Right lung (tissue), 5 donors: Measurements from ENCODE around the gene CSK. TPM values are rescaled to one million over a fixed set of nuclear protein-coding genes. Genes with fewer than 3 reads are reported as not detected.
"Not testable (repeated sequence)": the region's sequence is repeated elsewhere in the genome, so short reads cannot be mapped to it uniquely, and the experiment has no call there.

Source experiments
- DNase-seq, 2 donors: peaks; one replicate each; pipeline ENCODE4 v3.0.0-alpha.2; 2013
- polyA plus RNA-seq, 5 donors: library from polyadenylated mRNA; unstranded; fragments of 120-200 nt; gene quantifications; one replicate each; pipeline versions ENCODE4 v1.2.1 to v1.2.3, GENCODE V29; 2013; ENCODE audit warnings: inconsistent platforms in 1 of 5, low replicate concordance in 1 of 5; ENCODE audit not compliant: insufficient read length in 5 of 5, insufficient read depth in 1 of 5

CSK gene
- polyA plus RNA-seq, 5 donors, result 35.6 to 56.6 (median 38.0) TPM

DNA sequence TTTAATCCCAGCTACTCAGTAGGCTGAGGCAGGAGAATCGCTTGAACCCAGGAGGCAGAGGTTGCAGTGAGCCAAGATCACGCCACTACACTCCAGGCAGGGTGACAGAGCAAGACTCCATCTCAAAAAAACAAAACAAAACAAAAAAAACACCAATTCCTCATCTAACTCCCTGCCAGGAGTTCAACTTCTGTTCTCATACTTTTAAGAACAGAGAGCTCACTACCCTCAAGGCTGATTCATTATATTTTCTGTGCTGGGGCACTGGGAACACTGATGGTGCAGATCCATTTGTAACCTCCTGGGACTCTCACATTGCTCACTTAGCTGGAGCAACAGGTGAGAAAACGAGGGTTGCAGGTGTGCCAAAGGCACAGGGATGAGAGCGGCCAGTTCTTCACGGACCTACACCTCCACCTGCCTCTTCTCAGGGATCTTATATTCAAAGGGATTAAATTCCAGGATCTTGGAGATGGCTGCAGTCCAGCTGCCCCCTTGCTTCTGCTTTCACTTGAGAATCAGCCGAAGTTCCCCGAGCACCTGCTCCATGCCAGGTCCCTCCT lies 12.3 kb upstream of the CSK start:
- no peak for DNase-seq

DNA sequence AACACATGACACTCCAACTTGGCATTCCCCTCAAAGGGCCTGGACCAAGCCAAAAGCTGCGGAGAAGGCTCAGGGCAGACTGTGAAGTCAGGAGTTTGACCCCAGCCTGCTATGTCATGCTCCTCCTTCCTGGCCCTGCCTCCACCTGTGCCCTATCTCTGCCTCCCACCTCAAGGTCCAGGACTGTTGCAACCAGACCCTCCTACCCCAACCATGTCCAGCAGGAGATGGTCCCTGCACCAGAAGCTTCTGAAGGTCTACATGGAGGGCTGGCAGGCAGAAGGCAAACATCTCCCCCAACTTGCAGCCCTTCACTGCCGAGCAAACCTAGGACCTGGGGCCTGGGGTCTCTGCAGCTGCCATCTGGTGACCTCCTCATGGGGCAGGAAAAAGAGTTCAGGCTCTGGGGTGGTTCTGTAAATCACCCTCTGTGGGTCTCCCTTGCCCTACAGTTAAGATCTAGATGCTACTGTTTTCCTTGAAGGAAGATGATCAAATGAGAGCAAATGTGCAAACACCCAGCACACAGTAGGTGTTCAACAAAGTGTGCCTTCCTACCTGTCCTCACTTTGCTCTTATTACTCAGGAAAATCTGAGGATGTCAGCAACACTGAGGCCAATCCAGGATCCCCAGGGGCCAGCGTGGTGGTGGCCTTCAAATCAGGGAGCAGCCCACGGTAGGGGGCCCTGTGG lies 11.5 kb upstream of the CSK start:
- no peak for DNase-seq

DNA sequence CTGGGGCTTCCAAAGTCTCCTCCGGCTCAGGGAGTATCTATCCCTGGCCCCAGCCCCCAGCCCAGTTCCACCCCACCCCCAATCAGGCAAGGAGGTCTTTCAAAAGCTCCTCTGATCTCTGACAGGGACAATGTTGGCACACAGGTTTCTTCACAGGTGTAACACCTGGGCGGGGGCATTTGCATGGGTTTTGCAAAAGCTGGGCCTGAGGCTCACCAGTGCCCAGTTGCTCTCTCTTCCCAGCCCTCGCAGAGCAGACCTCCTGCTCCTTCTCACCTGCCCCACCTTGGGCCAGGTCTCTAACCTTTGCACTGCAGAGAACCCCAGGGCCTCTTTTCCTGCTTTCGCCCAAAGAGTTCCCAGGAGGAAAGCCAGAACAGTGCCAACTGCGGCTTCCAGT lies 8.6 kb upstream of the CSK start:
- no peak for DNase-seq

DNA sequence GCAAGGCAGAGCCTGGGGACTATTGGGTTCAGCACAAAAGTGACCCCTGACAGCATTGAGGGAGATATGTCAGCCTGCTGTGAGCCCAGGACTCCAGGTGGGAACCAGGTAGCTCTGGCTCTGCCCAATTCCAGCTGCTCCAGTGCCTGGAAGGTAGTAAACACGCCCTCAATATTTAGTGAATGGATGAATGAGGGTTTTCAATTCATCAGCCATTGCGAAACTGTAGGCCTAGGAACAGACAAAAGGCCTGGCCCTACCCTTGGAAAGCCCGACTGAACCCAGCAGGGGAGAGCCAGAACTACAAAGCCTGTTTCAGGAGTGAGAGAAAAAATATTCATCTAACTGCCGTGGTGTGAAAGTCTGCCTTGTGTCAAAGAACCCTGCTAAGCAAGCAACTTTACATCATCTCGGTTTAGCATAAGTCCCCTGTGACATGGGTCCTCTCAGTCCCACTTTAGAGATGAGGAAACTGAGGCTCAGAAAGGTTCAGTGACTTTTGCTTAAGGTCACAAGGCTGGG lies 8.1 kb upstream of the CSK start:
- DNase-seq, result no peak

DNA sequence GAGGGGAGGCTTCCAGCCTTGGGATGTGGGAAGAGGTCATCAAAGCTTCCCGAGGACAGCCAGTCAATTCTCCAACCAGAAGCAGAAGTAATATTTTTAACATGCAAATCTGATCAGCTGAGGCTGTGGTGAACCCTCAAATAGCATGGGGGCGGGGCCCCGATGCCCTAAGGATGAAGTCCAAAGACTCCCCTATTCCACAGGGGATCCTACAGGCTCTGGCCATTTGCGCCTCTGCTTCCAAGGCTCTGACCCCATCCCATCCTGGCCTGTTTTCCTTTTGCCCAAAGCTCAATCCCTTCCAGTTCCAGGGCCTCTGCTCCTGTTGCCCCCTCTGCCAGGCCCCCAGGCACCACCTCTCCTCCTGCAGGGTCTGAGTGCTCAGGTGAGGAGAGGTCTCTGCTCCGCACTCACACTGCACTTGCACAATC lies 6.7 kb upstream of the CSK start:
- DNase-seq, result no peak

DNA sequence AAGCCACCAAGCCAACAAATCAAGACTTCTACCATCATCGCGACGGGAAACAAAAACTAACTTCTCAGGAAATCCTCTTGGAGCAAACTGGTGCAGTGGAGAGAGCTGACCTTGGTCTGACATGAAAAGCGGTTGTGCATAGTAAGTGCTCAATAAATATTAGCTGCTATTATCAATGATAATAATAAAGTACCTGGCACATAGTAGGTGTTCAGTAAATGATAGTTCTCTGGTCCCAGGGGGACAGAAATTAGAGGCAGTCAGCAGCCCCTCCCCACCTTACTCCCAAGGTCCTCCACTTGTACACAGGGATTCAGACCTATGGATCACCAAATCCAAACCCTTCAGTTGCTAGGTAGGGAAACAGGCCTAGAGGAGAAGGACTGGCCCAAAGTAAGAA lies 6.0 kb upstream of the CSK start:
- no peak for DNase-seq

DNA sequence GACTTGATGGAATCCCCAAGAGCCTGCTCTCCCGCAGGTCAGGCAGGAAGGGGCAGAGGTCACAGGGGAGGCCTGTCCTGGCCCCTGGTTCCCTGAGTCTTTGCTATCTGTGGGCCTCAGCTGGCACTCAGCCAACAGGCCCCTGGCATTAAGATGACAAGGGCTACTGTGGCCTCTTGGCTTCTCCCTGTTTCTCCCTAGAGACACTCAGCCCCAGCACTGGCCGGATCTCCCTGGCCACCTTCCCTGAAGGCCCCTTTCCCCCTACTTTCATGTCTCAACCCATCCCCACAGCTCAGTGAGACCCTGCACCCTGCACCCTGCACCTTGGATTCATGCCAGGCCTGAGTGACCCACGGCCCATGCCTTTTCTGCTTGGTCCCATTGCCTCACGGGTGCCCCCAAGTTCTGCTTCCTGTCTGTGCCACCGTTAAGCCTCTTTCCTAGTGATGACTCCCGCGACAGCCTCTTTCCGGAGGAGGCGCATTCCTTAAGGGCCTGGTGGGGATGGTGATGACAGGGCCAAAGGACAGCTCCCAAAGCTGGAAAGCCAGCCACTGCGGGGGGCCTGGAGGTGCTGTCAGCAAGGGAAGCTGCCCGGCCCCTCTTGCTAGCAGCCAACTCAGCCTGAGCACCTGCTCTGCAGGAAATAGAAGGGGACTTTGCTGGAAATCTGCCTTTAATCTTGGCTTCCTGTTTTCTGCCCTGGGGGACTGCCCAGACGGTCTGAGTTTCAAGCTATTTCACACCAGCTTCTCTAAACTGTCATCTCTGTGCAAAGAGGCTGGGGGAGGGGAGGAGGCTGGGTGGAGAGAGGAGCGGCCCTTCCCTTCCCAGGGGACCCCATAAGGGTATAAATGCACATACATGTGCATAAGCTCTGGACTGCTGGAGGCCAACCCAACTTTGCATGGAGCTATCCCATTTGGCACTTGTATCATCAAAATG lies 4.8 kb upstream of the CSK start:
- no peak for DNase-seq

DNA sequence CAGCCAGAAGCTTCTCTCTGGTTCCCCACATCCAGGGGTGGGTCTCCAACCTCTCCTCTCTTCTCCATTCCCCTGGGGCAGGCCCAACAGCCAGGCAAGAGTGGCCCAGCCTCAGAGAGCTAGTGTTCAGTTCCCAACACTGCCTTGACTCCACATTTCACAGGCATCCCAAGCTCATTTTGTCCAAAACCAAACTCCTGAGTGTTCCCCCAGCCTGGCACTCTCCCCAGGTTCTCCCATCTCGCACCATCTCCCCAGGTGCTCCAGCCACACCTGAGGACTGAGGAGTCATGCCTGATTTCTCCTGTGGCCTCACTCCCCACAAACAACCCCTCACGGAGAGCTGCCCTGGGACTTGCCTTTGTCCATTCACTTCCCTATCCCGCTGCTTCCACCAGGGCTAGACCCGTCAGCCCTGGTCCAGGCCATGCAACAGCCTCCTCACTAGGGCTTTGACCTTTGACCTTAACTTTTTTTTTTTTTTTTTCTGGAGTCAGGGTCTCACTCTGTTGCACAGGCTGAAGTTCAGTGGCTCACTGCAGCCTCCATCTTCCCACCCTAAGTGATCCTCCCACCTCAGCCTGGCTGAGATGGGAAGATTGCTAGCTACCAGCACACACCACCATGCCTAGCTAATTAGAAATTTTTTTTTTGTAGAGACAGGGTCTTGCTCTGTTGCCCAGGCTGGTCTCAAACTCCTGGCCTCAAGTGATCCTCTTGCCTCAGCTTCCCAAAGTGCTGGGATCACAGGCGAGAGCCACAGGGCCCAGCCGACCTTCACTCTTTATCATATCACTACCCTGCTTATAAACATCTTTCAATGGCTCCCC lies 3.9 kb upstream of the CSK start:
- no peak for DNase-seq

DNA sequence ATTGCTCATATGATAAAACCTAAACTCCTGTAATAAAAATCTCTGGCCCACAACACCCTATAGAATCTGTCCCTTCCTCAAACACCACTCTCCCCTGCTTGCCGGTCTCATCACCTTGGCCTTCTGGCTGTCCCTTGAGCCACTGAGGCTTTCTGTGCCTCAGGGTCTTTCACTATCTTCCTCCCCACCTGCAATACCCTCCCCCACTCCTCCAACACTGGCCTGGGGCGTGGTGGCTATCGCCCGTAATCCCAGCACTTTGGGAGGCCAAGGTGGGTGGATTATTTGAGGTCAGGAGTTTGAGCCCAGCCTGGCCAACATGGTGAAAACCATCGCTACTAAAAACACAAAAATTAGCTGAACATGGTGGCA lies 3.3 kb upstream of the CSK start:
- DNase-seq, result no peak

DNA sequence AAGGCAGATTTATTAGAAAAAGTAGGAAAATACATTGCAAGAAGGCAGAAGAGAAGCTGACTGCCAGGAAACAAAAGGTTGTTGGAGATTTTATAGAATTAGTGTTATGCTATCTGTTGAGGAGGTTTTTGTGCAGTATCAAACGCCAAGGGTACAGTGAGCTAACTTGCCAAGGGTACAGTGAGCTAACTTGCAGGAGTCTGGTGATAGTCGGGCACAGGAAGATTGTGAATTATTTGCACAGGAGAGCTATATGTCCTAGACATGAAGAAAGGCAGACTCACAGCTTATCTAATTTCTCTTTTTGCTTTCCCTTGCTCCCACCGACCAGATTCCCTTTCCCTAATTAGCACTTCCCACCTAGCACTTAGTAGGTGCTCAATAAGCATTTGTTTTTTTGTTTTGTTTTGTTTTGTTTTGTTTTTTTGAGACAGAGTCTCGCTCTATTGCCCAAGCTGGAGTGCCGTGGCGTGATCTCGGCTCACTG lies 2.7 kb upstream of the CSK start:
- no peak for DNase-seq

DNA sequence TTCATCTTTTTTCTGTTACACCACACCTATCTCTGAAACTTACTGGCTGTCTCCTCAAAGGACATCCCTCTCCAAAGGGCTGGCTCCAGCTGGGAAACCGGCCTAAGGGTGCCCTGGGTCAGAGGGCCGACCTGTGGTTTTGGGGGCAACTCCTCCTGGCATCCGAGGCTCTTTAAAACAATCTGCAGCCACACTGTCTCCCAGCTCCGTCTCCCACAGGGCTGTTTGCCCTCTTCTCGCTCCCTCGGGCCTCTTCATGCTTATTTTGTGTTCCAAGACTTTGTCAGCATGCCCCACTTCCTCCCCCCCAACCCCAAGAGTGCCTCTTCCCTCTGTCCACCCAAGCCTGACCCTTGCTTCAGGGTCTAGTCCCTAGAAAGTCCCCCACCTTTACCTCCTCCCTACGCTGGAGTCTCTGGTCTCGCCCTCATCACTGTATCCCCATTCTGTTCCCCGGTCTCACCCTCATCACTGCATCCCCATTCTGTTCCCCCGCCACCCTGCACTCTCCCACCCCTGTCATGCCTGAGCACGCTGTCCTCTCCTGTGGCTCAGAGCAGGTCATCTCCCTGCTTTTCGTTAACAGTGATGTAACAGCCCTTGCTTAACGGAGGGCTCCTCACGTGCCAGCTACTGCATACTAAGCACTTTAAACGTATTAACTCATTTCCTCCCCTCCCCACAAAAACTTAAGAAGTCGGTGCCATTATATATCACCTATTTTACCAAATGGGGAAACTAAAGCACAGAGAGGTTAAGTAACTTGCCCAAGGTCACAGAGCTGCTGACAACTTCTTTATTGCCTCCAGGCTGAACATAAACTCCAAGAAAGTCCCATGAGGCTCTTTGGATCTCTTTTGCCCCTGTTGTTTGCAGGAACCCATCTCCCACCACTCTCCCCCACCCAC lies 1.1 kb upstream of the CSK start:
- no peak for DNase-seq

DNA sequence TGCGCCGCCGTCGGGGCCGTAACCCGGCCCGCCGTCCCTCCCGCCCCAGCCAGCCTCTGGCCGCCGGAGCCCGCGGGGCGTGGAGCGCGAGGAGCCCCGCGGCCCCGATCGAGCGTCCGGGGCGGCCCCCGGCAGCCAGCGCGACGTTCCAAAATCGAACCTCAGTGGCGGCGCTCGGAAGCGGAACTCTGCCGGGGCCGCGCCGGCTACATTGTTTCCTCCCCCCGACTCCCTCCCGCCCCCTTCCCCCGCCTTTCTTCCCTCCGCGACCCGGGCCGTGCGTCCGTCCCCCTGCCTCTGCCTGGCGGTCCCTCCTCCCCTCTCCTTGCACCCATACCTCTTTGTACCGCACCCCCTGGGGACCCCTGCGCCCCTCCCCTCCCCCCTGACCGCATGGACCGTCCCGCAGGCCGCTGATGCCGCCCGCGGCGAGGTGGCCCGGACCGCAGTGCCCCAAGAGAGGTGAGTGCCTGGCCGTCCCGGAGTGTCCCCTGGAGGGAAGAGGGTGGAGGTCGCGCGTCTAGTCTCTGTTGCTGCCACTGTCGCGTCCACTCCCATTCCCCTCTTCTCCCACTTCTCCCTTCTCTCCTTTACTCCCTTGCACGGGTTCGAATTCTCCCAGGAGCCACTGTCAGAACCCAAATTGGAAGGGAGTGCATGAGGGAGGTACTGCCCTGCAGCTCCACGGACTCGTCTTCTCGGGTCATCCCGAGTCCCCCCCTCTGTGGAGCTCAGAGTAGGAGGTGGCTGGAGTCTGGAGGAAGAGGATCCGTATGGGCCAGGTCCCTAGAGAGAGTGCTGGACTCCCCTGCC lies 585 bp downstream of the CSK start:
- no peak for DNase-seq

DNA sequence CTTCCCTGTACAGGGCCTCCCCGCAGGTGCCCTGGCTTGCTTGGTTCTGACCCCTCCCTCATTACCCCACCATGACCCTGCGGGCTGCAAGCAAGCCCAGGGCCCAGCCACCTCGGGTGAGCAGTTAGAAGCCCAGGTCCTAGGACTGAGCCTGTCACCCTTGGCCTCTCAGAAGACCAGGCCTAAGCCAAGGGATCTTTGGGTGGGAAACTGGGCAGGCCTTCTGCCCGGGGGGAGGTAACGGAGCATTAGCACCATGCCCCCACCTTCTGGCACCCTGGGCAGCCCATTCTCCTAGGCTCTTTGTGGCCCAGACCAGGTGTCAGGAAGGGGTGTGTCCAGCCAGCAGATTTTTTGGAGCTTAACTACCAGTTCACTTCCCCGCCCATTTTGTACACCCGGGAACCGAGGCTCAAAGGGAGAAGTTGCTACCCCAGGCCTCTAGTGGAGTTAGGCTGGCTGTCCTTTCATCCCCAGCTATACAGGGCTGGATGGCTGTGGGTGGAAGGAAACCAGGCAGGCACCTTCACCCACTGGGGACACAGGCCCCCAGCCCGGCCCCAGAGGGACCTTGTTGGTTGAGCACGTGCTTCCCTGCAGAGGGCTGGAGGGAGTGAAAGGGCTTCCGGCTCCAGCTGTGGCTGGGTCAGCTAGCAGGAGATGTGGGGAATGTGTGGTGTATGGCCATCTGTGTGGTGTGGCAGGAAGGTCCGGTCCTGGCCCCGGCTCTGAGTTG lies 1.4 kb downstream of the CSK start:
- DNase-seq, result no peak

DNA sequence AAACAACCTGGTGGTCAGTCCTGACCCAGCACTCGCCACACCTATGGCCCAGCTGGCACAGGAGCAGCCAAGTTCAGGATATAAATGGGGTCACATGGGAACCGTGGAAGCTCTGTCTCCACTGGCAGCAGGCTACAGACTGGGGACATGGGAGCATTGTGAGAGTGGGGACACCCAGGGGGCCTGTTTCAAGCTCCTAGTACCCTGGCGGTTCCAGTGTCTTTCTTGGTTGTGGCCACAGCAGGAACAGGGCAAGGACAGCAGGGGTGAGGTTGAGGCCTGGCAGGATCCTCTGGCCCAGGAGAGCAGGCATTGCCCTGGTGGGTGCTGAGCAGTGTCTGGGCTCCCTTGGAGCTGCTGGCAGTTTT lies 1.9 kb downstream of the CSK start:
- DNase-seq, result no peak

DNA sequence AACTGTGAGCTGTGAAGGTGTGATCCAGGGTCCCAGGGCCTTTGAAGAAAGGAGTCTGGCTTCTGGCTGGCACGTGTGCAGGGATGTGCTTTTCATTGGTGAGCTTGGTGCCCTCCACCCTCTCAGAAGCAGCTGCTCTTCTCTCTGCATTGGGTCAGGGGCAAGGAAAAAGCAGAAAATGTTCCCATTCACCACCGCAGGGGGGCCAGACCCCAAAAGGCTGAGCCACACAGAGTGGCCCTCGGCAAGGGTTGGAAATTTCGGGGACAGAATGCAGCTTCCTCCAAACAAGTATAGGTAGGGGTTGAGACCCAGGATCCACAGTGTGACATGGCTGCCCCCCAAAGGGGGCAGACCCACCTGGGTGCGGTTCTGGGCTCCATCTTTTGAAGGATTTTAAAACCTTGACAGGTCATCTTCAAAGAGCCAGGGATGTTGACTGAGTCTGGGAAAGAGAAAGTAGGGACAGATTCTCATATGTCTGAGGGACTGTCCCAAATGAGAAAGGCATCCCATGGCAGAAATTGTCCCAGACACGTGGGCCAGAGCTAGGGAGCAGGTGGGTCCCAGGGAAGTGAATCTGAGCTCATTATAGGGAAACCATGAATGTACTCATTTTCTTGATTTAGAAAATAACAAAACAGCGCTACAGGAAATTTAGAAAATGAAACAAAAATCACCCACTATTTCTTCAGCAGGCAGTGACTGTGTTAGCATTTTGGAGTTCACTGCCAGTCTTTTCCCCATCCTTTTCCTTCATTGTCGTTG lies 2.7 kb downstream of the CSK start:
- DNase-seq, result no peak

DNA sequence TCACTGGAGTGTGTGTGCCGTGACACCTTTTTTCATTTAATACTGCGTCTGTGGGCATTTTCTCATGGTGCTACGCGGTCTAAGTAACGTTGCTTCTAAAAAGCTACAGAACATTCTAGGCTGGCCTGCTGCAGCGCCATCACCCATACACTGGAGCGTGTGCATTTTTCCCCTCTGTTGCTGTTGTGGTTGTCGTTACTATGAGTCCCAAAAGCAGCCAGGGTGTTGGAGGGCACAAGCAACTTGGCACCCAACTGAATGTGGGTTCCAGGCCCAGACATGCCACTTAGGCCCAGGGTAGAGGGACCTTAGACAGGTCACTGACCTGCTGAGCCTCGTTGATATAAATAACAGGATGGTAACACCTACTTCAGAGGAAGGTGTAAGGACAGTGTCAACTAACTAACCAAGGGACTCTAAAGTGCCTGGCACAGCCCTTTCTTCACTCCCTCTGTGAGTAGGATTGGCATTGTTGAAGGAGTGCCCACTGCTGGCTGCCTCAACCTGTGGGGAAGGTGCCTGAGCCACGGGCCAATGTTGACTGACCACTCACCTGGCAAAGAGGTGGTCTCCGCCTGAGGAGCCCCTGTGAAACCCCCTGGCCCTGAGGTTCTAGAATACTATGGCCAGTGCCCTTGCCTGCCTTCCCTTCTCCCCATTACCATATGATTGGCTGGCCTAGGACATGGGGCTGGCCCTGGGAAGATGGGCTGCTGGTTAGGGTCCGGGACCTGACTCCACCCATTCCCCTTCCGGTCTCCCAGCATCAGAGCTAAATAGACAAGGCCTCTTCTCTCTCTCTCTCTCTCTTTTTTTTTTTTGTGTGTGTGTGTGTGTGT lies 3.5 kb downstream of the CSK start:
- no peak for DNase-seq

DNA sequence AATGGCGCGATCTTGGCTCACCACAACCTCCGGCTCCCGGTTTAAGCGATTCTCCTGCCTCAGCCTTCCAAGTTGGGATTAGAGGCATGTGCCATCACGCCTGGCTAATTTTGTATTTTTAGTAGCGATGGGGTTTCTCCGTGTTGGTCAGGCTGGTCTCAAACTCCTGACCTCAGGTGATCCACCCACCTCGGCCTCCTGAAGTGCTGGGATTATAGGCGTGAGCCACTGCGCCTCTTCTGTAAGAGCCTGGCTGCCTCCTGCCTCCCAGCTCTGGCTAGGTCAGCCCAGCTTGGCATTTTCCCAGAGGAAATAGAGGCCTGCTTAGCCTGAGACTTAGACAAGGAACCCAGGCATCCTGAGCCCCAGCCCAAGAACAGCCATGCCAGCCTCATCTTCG lies 4.2 kb downstream of the CSK start:
- not testable (repeated sequence) for DNase-seq
